HG03039 (cell line): ENCODE measurements around the gene SLC18A2.

Source experiments
- ATAC-seq: cut with Tn5 transposase; IDR thresholded peaks from one replicate; pipeline ENCODE4 v1.9.1; 2021; ENCODE audit warnings: mild to moderate bottlenecking, moderate library complexity; ENCODE audit not compliant: unreplicated experiment

SLC18A2 gene

GRCh38 chr10:117237401-117237991 is 3.4 kb upstream of the SLC18A2 start:
- ATAC-seq, result no peak

GRCh38 chr10:117239051-117239450 is 1.9 kb upstream of the SLC18A2 start:
- ATAC-seq, result no peak

GRCh38 chr10:117239721-117240620 is 943 bp upstream of the SLC18A2 start:
- no peak for ATAC-seq

- ATAC-seq, result no peak
These were observed 888 bp downstream of the SLC18A2 start for GRCh38 chr10:117241541-117242462.

GRCh38 chr10:117242463-117242832 is 1.5 kb downstream of the SLC18A2 start:
- ATAC-seq, result no peak

- no peak for ATAC-seq
These were observed 6.2 kb downstream of the SLC18A2 start for GRCh38 chr10:117246997-117247671.

GRCh38 chr10:117248750-117249465 is 8.0 kb downstream of the SLC18A2 start:
- ATAC-seq, result no peak

- no peak for ATAC-seq
These were observed 8.7 kb downstream of the SLC18A2 start for GRCh38 chr10:117249493-117250093.

- no peak for ATAC-seq
These were observed 9.5 kb downstream of the SLC18A2 start for GRCh38 chr10:117250411-117250810.

- no peak for ATAC-seq
These were observed 13.0 kb downstream of the SLC18A2 start for GRCh38 chr10:117253908-117254307.

- no peak for ATAC-seq
These were observed 13.4 kb downstream of the SLC18A2 start for GRCh38 chr10:117254338-117254737.

GRCh38 chr10:117254774-117255735 is 14.1 kb downstream of the SLC18A2 start:
- no peak for ATAC-seq

- no peak for ATAC-seq
These were observed 15.0 kb downstream of the SLC18A2 start for GRCh38 chr10:117255835-117256460.

- ATAC-seq, result no peak
These were observed 16.0 kb downstream of the SLC18A2 start for GRCh38 chr10:117256910-117257309.

- ATAC-seq, result no peak
These were observed 16.8 kb downstream of the SLC18A2 start for GRCh38 chr10:117257721-117258120.

GRCh38 chr10:117259279-117259678 is 18.4 kb downstream of the SLC18A2 start:
- no peak for ATAC-seq

GRCh38 chr10:117260084-117260483 is 19.2 kb downstream of the SLC18A2 start:
- ATAC-seq, result no peak

GRCh38 chr10:117261501-117261900 is 20.6 kb downstream of the SLC18A2 start:
- ATAC-seq, result no peak
